Prostate gland (tissue), 2 donors: ENCODE measurements around the gene SYTL1.

Source experiments
- CTCF ChIP-seq, 4 experiments: fragments of 200-600 bp in 2 of 4; fragments of 450-650 bp in 2 of 4; sonication (generic) in 2 of 4; IDR thresholded peaks; 1 replicate in 3 of 4; 2 replicates in 1 of 4; pipeline ENCODE4 v1.5.1; 2016 to 2019; ENCODE audit warnings: antibody characterized with exemption in 4 of 4, mild to moderate bottlenecking in 2 of 4, moderate library complexity in 2 of 4
- POLR2AphosphoS5 ChIP-seq: sonication (generic); formaldehyde crosslinking; IDR thresholded peaks from one replicate; pipeline ENCODE4 v1.6.1; 2017; ENCODE audit warnings: antibody characterized with exemption

DNA sequence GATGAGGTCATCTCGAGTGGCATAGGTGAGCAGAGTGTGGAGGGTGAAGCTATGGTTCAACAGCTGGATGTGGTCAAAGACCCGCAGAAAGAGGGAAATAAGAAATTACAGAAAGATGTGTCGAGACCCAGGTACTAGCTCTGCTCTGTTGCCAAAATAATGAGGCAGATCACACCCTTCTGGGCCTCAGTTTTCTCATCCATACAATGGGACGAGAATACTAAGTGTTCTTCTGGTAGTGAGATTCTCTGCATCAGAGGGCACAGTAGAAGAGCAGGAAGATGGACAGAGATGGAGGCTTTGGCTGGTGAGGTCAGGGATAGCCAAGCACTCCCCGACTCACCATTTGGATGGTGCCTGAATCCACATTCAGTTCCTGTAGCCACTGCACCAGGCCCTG, 13.9 kb downstream of the SYTL1 start:
- TF ChIP-seq POLR2AphosphoS5 (no peak), CTCF (IDR thresholded peaks at IDR 0.05) (no peak)
